SH-SY5Y (cell line): ENCODE results near the gene SLC25A34.

Experiments used
- GATA2 ChIP-seq: IDR thresholded peaks from 2 replicates; pipeline ENCODE4 v1.6.1; 2011; ENCODE audit warnings: mild to moderate bottlenecking, low read depth, low read length
- GATA3 ChIP-seq: IDR thresholded peaks from 2 replicates; pipeline ENCODE4 v1.6.1; 2011; ENCODE audit warnings: low read depth, mild to moderate bottlenecking, low read length, moderate library complexity

GRCh38 chr1:15718199-15718601, 17.9 kb upstream of the SLC25A34 start:
- TF ChIP-seq GATA3 (no peak), GATA2 (no peak)
